T-helper 9 cell (primary cell): ENCODE results near the gene CEP97.
"Not testable (repeated sequence)": the region's sequence is repeated elsewhere in the genome, so short reads cannot be mapped to it uniquely, and the experiment has no call there.

ENCODE experiments used
- DNase-seq: peaks from one replicate; pipeline ENCODE4 v3.0.0-alpha.2; 2020
- total RNA-seq, 2 donors: gene quantifications; one replicate each; lab custom pipeline; 2026; lab: John Stamatoyannopoulos, UW

The CEP97 gene
- total RNA-seq, result 23.9 to 44.6 reads per million in 2 donors

- DNase-seq, result peak; percentile 76
Observed at GRCh38 chr3:101724329-101725193, at the start of gene CEP97. Gene CEP97 (plus strand): TSS chr3:101724614. CDS start chr3:101724677, 63 bp downstream.

GRCh38 chr3:101675709-101676215, 48.7 kb upstream of the CEP97 start:
- DNase-seq, result no peak

- peak; percentile 91 for DNase-seq
Observed at GRCh38 chr3:101676216-101676764, 48.1 kb upstream of the CEP97 start.

- DNase-seq, result peak; percentile 100
Observed at GRCh38 chr3:101676765-101677435, 47.5 kb upstream of the CEP97 start, which contains the start of gene ZBTB11. Gene ZBTB11 (minus strand): TSS chr3:101677132. CDS start chr3:101676914, 218 bp downstream.

GRCh38 chr3:101677436-101678286, 46.8 kb upstream of the CEP97 start:
- no peak for DNase-seq

- not testable (repeated sequence) for DNase-seq
Observed at GRCh38 chr3:101678837-101679236, 45.6 kb upstream of the CEP97 start.

- no peak for DNase-seq
Observed at GRCh38 chr3:101680466-101680865, 43.9 kb upstream of the CEP97 start.

- DNase-seq, result no peak
Observed at GRCh38 chr3:101685050-101685400, 39.4 kb upstream of the CEP97 start.

- DNase-seq, result no peak
Observed at GRCh38 chr3:101685870-101686307, 38.5 kb upstream of the CEP97 start.

- no peak for DNase-seq
Observed at GRCh38 chr3:101687142-101687931, 37.1 kb upstream of the CEP97 start.

GRCh38 chr3:101689286-101689685, 35.1 kb upstream of the CEP97 start:
- DNase-seq, result no peak

- DNase-seq, result no peak
Observed at GRCh38 chr3:101690972-101691371, 33.4 kb upstream of the CEP97 start.

- DNase-seq, result not testable (repeated sequence)
Observed at GRCh38 chr3:101691685-101692671, 32.4 kb upstream of the CEP97 start.

GRCh38 chr3:101693540-101693939, 30.9 kb upstream of the CEP97 start:
- DNase-seq, result not testable (repeated sequence)

- DNase-seq, result not testable (repeated sequence)
Observed at GRCh38 chr3:101694836-101695235, 29.6 kb upstream of the CEP97 start.

GRCh38 chr3:101695779-101696372, 28.5 kb upstream of the CEP97 start:
- no peak for DNase-seq

- DNase-seq, result no peak
Observed at GRCh38 chr3:101701696-101702634, 22.4 kb upstream of the CEP97 start.

GRCh38 chr3:101702726-101703125, 21.7 kb upstream of the CEP97 start:
- DNase-seq, result no peak

GRCh38 chr3:101703169-101703568, 21.2 kb upstream of the CEP97 start:
- no peak for DNase-seq
